Thyroid gland (tissue), 4 donors: ENCODE results near the gene CALCOCO2. TPM values are rescaled to one million over a fixed set of nuclear protein-coding genes. Genes with fewer than 3 reads are reported as not detected.
"Not testable (repeated sequence)": the region's sequence is repeated elsewhere in the genome, so short reads cannot be mapped to it uniquely, and the experiment has no call there.

Source experiments
- DNase-seq, 2 donors: peaks; one replicate each; pipeline ENCODE4 v3.0.0-alpha.2; 2019
- H3K27ac ChIP-seq, 3 donors: fragments of 200-600 bp; sonication (generic); 1 replicate in 2 of 3; 2 replicates in 1 of 3; pipeline ENCODE4 v1.5.1; 2016 to 2019; ENCODE audit warnings: mild to moderate bottlenecking in 1 of 3, moderate library complexity in 1 of 3
- H3K27me3 ChIP-seq: fragments of 200-600 bp; sonication (generic); one replicate; pipeline ENCODE4 v1.5.1; 2019
- H3K36me3 ChIP-seq, 2 donors: fragments of 200-600 bp; sonication (generic); one replicate each; pipeline ENCODE4 v1.5.1; 2016 to 2019
- H3K4me1 ChIP-seq, 2 donors: fragments of 200-600 bp; sonication (generic); one replicate each; pipeline ENCODE4 v1.5.1; 2017 to 2019
- H3K4me3 ChIP-seq, 3 donors: fragments of 200-600 bp; sonication (generic); replicated peaks in 1 of 3; 1 replicate in 2 of 3; 2 replicates in 1 of 3; pipeline ENCODE4 v1.5.1; 2016; ENCODE audit warnings: mild to moderate bottlenecking in 1 of 3
- H3K9me3 ChIP-seq: fragments of 200-600 bp; sonication (generic); one replicate; pipeline ENCODE4 v1.5.1; 2017
- POLR2A ChIP-seq, 2 donors: fragments of 450-650 bp; IDR thresholded peaks; one replicate each; pipeline ENCODE4 v1.6.1; 2017; ENCODE audit warnings: antibody characterized with exemption in 2 of 2, mild to moderate bottlenecking in 2 of 2, moderate library complexity in 1 of 2
- WGBS, 2 donors: methylation state at CpG; one replicate each; pipeline ENCODE4 v1.1.5; 2017; 5-methylcytosine and 5-hydroxymethylcytosine counted together
- intact Hi-C: fragments of 100-400 bp; cut with DNase I; formaldehyde crosslinking; loops from one replicate; pipeline ENCODE4 v1.15.1; 2023
- total RNA-seq, 4 donors: library from RNA; depleted of rRNA; stranded (reverse); fragments of >200 nt; gene quantifications; one replicate each; pipeline ENCODE4 v1.2.3, GENCODE V29; 2016
- TF ChIP-seq, protein P1 (sequence below), 6 experiments: fragments of 200-600 bp in 3 of 6; fragments of 450-650 bp in 3 of 6; sonication (generic) in 3 of 6; IDR thresholded peaks; one replicate each; pipeline ENCODE4 v1.5.1; 2016 to 2019; ENCODE audit warnings: antibody characterized with exemption in 6 of 6, mild to moderate bottlenecking in 2 of 6, inconsistent platforms in 1 of 6, moderate library complexity in 1 of 6

The CALCOCO2 gene
- total RNA-seq, 4 donors from 2014 or later = 111 to 163 (median 139) TPM

DNA sequence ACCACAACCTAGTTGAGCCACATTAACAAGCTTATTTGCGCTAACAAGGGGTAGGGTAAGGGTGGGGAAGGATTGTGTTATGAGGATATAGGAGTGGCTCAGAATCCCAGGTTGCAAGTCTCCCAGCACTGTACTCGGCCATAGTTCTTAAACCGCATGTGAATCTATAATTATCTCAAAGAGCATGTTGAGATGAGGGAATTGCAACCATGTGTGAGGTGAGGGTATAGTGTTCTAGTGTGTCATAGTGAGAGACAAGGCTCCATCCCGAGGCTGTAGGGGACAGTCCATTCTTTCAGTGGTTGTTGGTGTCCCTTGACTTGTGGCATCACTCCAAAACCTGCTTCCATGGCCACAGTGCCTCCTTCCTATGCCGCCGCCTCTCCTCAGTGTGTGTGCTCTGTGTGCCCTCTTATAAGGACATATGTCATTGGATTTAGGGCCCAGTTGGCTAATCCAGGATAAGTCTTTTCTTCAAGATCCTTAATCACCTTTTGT, 39.0 kb downstream of the CALCOCO2 start:
- TF ChIP-seq POLR2A (IDR thresholded peaks at IDR 0.05) = no peak
- TF ChIP-seq, protein P1, sequence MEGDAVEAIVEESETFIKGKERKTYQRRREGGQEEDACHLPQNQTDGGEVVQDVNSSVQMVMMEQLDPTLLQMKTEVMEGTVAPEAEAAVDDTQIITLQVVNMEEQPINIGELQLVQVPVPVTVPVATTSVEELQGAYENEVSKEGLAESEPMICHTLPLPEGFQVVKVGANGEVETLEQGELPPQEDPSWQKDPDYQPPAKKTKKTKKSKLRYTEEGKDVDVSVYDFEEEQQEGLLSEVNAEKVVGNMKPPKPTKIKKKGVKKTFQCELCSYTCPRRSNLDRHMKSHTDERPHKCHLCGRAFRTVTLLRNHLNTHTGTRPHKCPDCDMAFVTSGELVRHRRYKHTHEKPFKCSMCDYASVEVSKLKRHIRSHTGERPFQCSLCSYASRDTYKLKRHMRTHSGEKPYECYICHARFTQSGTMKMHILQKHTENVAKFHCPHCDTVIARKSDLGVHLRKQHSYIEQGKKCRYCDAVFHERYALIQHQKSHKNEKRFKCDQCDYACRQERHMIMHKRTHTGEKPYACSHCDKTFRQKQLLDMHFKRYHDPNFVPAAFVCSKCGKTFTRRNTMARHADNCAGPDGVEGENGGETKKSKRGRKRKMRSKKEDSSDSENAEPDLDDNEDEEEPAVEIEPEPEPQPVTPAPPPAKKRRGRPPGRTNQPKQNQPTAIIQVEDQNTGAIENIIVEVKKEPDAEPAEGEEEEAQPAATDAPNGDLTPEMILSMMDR (IDR thresholded peaks at IDR 0.05) = no peak
- Histone ChIP-seq H3K27me3 (no peaks in the 10 kb centered on the region), H3K27ac (no peak overlapping the region), H3K4me3 (no peak overlapping the region), H3K4me1 (peaks cover 0 to 26% of the 10 kb centered on the region in 2 donors), H3K9me3 (no peaks in the 10 kb centered on the region), H3K36me3 (peaks cover 4 to 6% of the 10 kb centered on the region in 2 donors)
- intact Hi-C loops = no loop called here
- 78 to 79% methylated on average over 6 of the region's 6 CpGs for WGBS, 2 donors
- no peak for DNase-seq

- peak overlapping the region in 1 of 3 donors; percentile 53 for H3K27ac ChIP-seq
- TF ChIP-seq, protein P1 (IDR thresholded peaks at IDR 0.05) = no peak
- no peak for TF ChIP-seq POLR2A (IDR thresholded peaks at IDR 0.05)
Measured at GRCh38 chr17:48871035-48871550, 40.3 kb downstream of the CALCOCO2 start.

DNA sequence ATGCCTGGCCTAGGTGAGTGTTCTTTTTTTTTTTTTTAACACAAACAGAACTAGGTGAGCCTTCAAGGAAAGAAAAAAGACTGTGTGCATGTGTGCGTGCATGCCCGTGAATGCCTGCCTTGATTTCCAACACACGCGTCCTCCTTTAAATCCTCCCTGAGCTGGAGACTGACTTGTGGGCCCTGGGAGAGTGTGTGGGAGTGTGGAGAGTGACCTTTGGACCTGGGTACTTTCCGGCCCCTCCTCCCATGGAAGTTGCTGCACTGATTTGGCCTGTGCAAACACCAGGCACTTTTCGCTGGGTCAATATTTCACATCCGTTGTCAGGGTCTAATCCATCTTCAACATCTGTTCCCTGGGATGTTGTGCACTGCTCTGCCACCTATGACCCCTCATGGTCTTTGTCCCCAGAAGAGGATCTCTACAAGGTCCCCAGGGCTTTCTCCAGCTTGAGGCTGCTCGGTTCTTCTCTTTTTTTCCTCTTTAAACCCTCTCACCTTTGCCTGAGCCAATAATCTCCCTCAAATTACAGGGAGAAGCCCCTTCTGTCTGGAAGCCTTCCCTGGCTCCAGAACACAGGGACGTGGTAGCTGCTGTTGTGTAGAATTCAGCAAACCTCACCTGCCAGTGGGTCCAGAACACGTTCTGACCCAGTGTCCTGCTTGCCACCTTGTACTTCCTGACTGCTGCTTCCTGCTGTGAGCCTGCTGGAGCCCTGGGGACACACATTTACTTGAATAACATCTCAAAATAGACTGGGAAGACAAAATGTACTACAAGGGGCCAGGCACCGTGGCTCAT, 40.9 kb downstream of the CALCOCO2 start:
- no peak for TF ChIP-seq POLR2A (IDR thresholded peaks at IDR 0.05)
- TF ChIP-seq, protein P1 (IDR thresholded peaks at IDR 0.05) = no peak
- intact Hi-C loops = no loop called here
- H3K36me3 ChIP-seq = no peaks in the 10 kb centered on the region
- H3K27ac ChIP-seq = peak overlapping the region in 2 of 3 donors; percentile 41 to 53
- H3K4me1 ChIP-seq = peaks cover 0 to 26% of the 10 kb centered on the region in 2 donors
- no peak overlapping the region for H3K4me3 ChIP-seq
- peak in 1 of 2 donors; percentile 18 for DNase-seq
- WGBS, 2 donors = 45 to 68% methylated on average over 10 to 11 of the region's 11 CpGs
- no peaks in the 10 kb centered on the region for H3K27me3 ChIP-seq
- no peaks in the 10 kb centered on the region for H3K9me3 ChIP-seq

More at GRCh38 chr17:48871035-48871550, 40.3 kb downstream of the CALCOCO2 start:
- Histone ChIP-seq H3K36me3 (peaks cover 0 to 2% of the 10 kb centered on the region in 2 donors), H3K9me3 (no peaks in the 10 kb centered on the region), H3K27me3 (no peaks in the 10 kb centered on the region), H3K4me1 (peaks cover 0 to 26% of the 10 kb centered on the region in 2 donors), H3K4me3 (no peak overlapping the region)
- intact Hi-C loops = no loop called here
- DNase-seq = no peak
- 70 to 73% methylated on average over 4 of the region's 4 CpGs for WGBS, 2 donors

DNA sequence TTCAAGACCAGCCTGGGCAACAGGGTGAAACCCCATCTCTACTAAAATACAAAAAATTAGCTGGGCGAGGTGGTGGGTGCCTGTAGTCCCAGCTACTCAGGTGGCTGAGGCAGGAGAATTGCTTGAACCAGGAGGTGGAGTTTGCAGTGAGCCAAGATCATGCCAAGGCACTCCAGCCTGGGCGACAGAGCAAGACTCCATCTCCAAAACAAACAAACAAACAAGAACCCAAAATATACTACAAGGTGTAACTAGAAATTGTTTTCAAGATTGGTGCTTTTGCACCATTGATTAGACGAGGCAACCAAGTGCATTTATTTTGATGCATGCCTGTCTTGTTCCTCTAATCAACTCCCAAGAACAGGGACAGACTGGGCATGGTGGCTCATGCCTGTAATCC, 41.6 kb downstream of the CALCOCO2 start:
- H3K4me1 ChIP-seq = peaks cover 0 to 26% of the 10 kb centered on the region in 2 donors
- H3K36me3 ChIP-seq, H3K4me3 ChIP-seq, H3K27me3 ChIP-seq, DNase-seq, intact Hi-C loops, H3K9me3 ChIP-seq: not testable (repeated sequence)
- WGBS, 2 donors = 74 to 83% methylated on average over 3 of the region's 3 CpGs
- peak overlapping the region in 2 of 3 donors; percentile 41 to 55 for H3K27ac ChIP-seq

GRCh38 chr17:48873209-48873608, 42.4 kb downstream of the CALCOCO2 start:
- TF ChIP-seq POLR2A (IDR thresholded peaks at IDR 0.05) = no peak
- TF ChIP-seq, protein P1 (IDR thresholded peaks at IDR 0.05) = no peak
- Histone ChIP-seq H3K27ac (peak overlapping the region; percentile 26 to 55 (median 27)), H3K36me3 (no peaks in the 10 kb centered on the region), H3K9me3 (no peaks in the 10 kb centered on the region), H3K4me1 (peaks cover 0 to 26% of the 10 kb centered on the region in 2 donors), H3K4me3 (no peak overlapping the region), H3K27me3 (no peaks in the 10 kb centered on the region)
- intact Hi-C loops = no loop called here
- no peak for DNase-seq
- 69 to 73% methylated on average over 1 of the region's 1 CpG for WGBS, 2 donors
